HG03060 (cell line): ENCODE data around the gene DEPDC1.
"Not testable (repeated sequence)": the region's sequence is repeated elsewhere in the genome, so short reads cannot be mapped to it uniquely, and the experiment has no call there.

ENCODE experiments used
- ATAC-seq: cut with Tn5 transposase; IDR thresholded peaks from one replicate; pipeline ENCODE4 v1.9.1; 2021; ENCODE audit warnings: low read depth, moderate number of reproducible peaks; ENCODE audit not compliant: unreplicated experiment

Gene DEPDC1

GRCh38 chr1:68496680-68497357, at the start of gene DEPDC1:
DEPDC1 (minus strand) TSS chr1:68497082; CDS start chr1:68496999, 83 bp downstream.
- ATAC-seq: peak; percentile 92

DNA sequence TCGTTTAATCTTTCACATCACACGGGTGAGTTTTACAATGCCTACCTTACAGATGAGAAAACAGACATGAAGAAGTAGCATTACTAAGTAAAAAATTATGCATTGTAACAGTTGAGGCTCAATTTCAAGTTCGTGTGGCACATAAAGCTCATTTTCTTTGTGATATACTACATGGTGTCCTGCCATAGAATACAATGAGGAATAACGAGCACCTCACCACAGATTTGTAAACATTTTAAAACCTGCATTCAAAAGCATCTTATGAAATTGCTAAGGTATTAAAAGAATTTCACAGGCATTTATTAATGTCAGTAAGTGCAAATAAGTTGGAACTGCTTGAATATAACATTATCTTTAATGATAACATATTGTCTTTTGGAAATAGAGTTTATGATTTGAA, 47.8 kb upstream of the DEPDC1 start:
- no peak for ATAC-seq

- ATAC-seq: no peak
Observed at GRCh38 chr1:68542586-68542985, 45.7 kb upstream of the DEPDC1 start.

GRCh38 chr1:68538941-68539340, 42.1 kb upstream of the DEPDC1 start:
- no peak for ATAC-seq

GRCh38 chr1:68528243-68528642, 31.4 kb upstream of the DEPDC1 start:
- ATAC-seq: no peak

GRCh38 chr1:68525781-68526180, 28.9 kb upstream of the DEPDC1 start:
- ATAC-seq: no peak

DNA sequence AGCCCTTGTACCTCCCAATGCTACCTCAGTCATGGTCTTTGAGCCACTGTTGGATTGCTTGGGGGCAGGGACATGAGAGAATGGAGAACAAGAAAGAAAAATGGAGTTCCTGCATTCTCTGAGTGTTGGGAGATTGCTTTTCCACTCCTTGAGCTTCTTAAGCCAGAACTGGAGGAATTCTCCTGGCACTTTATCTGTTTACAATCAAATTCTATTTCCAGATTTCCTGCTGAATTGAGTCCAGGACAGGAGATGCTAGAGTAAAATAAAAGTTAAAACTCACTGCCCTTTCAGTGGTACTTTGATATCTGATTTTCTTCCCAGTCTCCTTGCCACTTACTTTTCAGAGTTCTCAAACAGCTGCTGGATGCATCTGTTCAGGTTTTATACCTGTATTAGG, 24.4 kb upstream of the DEPDC1 start:
- ATAC-seq: no peak

DNA sequence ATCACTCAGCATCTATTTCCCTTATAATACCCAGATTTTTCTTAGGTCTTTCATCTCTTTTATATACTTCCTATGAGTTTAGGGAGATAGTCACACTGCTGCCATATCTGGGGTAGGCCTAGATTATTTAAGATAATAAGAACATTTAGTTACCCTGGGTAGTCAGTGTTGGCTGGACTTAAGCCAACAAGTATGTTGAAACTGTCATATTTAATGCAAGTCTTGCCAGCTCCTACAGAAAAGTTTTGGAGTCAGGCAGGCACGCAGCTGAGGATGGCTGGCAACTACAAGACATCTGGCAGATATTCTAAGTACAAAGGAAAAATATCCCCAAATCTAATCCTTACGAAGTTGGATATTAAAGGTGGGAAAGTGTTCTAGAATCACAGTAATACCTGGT, 19.2 kb upstream of the DEPDC1 start:
- ATAC-seq: no peak

DNA sequence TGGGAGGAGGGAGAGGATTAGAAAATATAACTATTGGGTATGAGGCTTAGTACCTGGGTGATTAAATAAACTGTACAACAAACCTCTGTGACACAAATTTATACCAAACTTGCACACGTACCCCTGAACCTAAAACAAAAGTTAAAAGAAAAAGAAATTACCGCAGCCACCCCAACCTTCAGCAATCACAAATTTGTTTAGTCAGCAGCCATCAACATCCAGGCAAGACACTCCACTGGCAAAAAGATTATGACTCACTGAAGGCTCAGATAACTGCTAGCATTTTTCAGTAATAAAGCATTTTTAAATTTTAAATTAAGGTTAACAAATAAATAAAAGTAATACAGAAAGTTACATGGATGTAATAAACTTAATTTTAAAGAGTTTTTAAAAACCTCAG, 14.4 kb upstream of the DEPDC1 start:
- ATAC-seq: no peak

GRCh38 chr1:68506386-68506785, 9.5 kb upstream of the DEPDC1 start:
- no peak for ATAC-seq

GRCh38 chr1:68503085-68503484, 6.2 kb upstream of the DEPDC1 start:
- ATAC-seq: no peak

- ATAC-seq: no peak
Observed at GRCh38 chr1:68497358-68497698, 446 bp upstream of the DEPDC1 start.

GRCh38 chr1:68495968-68496679, 758 bp downstream of the DEPDC1 start:
- no peak for ATAC-seq

DNA sequence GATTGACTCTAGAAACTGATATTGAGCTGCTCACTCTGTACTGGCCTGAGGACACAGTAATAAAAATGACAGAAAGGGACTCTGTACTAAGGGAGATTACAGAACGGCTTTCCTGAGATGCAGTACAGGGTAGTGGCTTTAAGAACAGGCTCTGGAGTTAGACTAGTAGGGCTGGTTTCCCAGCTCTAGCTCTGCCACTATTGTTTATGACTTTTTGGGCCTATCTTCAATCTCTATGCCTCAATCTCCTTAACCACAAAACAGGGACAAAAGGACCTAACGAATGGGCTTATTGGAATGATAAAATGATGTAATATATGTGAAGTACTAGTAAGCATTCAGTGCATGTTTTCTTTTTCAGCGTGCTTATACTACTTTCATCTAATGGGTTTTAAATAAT, 1.4 kb downstream of the DEPDC1 start:
- ATAC-seq: no peak

DNA sequence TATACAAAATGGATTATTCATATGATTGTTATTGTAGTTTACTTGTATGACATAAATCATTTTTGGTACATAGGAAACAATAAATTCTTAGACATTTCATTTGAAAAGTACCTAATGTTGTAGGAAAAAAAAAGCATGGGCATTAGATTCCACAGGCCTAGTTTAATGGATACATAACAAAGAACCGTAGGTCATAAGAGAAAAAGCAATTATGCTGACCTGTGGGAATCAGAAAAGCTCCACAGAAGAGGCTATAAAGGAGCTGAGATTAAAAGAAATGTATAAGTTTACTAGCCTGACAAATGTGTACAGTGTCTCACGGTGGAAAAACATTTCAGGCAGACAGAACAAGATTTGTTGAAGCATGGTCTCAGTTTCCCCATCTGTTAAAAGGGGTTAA, 3.7 kb downstream of the DEPDC1 start:
- ATAC-seq: no peak

- ATAC-seq: not testable (repeated sequence)
Observed at GRCh38 chr1:68492255-68492654, 4.6 kb downstream of the DEPDC1 start.

GRCh38 chr1:68490046-68490651, 6.7 kb downstream of the DEPDC1 start:
- no peak for ATAC-seq

DNA sequence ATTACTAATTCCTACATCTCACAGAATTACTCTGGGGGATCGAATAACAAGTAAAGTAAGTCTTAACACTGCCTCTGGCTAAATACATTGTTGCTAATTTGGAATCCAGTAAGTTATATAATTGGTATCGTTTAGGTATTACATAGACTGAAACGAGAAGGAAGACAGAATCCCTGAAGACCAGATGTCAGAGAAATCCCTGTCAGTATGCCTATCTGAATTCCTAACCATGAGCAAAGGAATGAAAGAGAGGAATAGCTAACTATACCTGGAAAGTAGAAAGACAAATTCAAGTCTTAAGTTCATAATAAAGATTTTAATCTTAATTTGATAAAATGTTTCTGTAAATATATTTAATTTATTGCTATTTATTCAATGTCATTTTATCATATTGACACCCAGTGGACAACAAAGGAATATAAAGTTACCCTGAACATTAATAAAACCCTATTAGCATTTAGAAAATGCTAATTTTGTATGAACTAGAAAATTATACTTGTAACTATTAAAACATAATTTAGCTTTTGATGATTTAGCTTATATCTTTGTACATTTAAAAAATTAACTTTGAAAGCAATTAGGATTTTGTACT, 11.4 kb downstream of the DEPDC1 start:
- no peak for ATAC-seq

- ATAC-seq: no peak
Observed at GRCh38 chr1:68484618-68485017, 12.3 kb downstream of the DEPDC1 start.

- ATAC-seq: no peak
Observed at GRCh38 chr1:68481041-68481440, 15.8 kb downstream of the DEPDC1 start.

- ATAC-seq: no peak
Observed at GRCh38 chr1:68479501-68479900, 17.4 kb downstream of the DEPDC1 start.

GRCh38 chr1:68478662-68479061, 18.2 kb downstream of the DEPDC1 start:
- no peak for ATAC-seq
